ENCODE measurements around the gene RAD18. TPM values are rescaled to one million over a fixed set of nuclear protein-coding genes. Genes with fewer than 3 reads are reported as not detected.

RAD18 gene
- total and polyA plus RNA-seq, 9 donors, result 2.9 to 9.2 (median 7.8) TPM

- no peaks in the 10 kb centered on the region for H3K9me3 ChIP-seq
- H3K36me3 ChIP-seq, result no peaks in the 10 kb centered on the region
- TF ChIP-seq CTCF (IDR thresholded peaks at IDR 0.05), result no peak
- no peak for TF ChIP-seq EP300 (IDR thresholded peaks at IDR 0.05)
- TF ChIP-seq POLR2A (IDR thresholded peaks at IDR 0.05), result no peak
- H3K4me1 ChIP-seq (ENCODE audit: insufficient read depth), result no peaks in the 10 kb centered on the region
- WGBS, 3 donors, result 86 to 95% (median 89%) methylated on average over 4 of the region's 4 CpGs
- DNase-seq, result no peak
- H3K27me3 ChIP-seq, result no peaks in the 10 kb centered on the region
- no peak overlapping the region for H3K4me3 ChIP-seq
- H3K27ac ChIP-seq, result no peak overlapping the region
- intact Hi-C loops (cut with DNase I), result no loop called here
Measured at GRCh38 chr3:8863891-8864290, 99.4 kb downstream of the RAD18 start.

- WGBS, 3 donors, result 94 to 97% (median 96%) methylated on average over 8 of the region's 8 CpGs
- H3K36me3 ChIP-seq, result no peaks in the 10 kb centered on the region
- intact Hi-C loops (cut with DNase I), result no loop called here
Measured at GRCh38 chr3:8857720-8858367, 105.4 kb downstream of the RAD18 start.

GRCh38 chr3:8856721-8857120 is 106.6 kb downstream of the RAD18 start:
- TF ChIP-seq POLR2A (IDR thresholded peaks at IDR 0.05) (no peak), CTCF (IDR thresholded peaks at IDR 0.05) (no peak), EP300 (IDR thresholded peaks at IDR 0.05) (no peak)
- H3K4me3 ChIP-seq, result no peak overlapping the region
- WGBS, 3 donors, result 8 to 32% (median 24%) methylated on average over 1 of the region's 1 CpG

More at GRCh38 chr3:8857720-8858367, 105.4 kb downstream of the RAD18 start:
- Histone ChIP-seq H3K9me3 (no peaks in the 10 kb centered on the region), H3K27ac (no peak overlapping the region), H3K4me3 (no peak overlapping the region), H3K27me3 (no peaks in the 10 kb centered on the region), H3K4me1 (ENCODE audit: insufficient read depth) (no peaks in the 10 kb centered on the region)
- TF ChIP-seq CTCF (IDR thresholded peaks at IDR 0.05) (no peak), EP300 (IDR thresholded peaks at IDR 0.05) (no peak), POLR2A (IDR thresholded peaks at IDR 0.05) (no peak)
- no peak for DNase-seq

GRCh38 chr3:8856071-8856470 is 107.2 kb downstream of the RAD18 start:
- no peaks in the 10 kb centered on the region for H3K9me3 ChIP-seq
- no peaks in the 10 kb centered on the region for H3K4me1 ChIP-seq (ENCODE audit: insufficient read depth)
- intact Hi-C loops (cut with DNase I), result no loop called here
- no peak overlapping the region for H3K4me3 ChIP-seq
- no peak overlapping the region for H3K27ac ChIP-seq
- WGBS, 3 donors, result 93 to 94% (median 94%) methylated on average over 10 of the region's 10 CpGs
- H3K36me3 ChIP-seq, result no peaks in the 10 kb centered on the region
- TF ChIP-seq EP300 (IDR thresholded peaks at IDR 0.05) (no peak), POLR2A (IDR thresholded peaks at IDR 0.05) (no peak), CTCF (IDR thresholded peaks at IDR 0.05) (no peak)
- no peak for DNase-seq
- H3K27me3 ChIP-seq, result no peaks in the 10 kb centered on the region

More at GRCh38 chr3:8856721-8857120, 106.6 kb downstream of the RAD18 start:
- Histone ChIP-seq H3K36me3 (no peaks in the 10 kb centered on the region), H3K27me3 (no peaks in the 10 kb centered on the region), H3K27ac (no peak overlapping the region), H3K4me1 (ENCODE audit: insufficient read depth) (no peaks in the 10 kb centered on the region), H3K9me3 (no peaks in the 10 kb centered on the region)
- no peak for DNase-seq
- intact Hi-C loops (cut with DNase I), result no loop called here

All from ovary (tissue), 9 donors.